ENCODE data around the gene TMED9. TPM values are rescaled to one million over a fixed set of nuclear protein-coding genes. Genes with fewer than 3 reads are reported as not detected.

Gene TMED9
- total and polyA plus RNA-seq, 11 donors: 46.2 to 321 (median 77.0) TPM

- 63 to 88% (median 79%) methylated on average over 1 of the region's 1 CpG for WGBS, 4 donors
- peak in 2 of 5 donors; percentile 69 to 72 for DNase-seq
Observed at GRCh38 chr5:177546258-177546741, 45.7 kb upstream of the TMED9 start.

GRCh38 chr5:177547736-177548135, 44.3 kb upstream of the TMED9 start:
- no peak for DNase-seq
- peak overlapping the region in 4 of 12 donors; percentile 3 to 49 (median 20) for H3K27ac ChIP-seq
- no peaks in the 10 kb centered on the region for H3K27me3 ChIP-seq
- 48 to 73% (median 66%) methylated on average over 3 of the region's 3 CpGs for whole genome bisulfite sequencing, 4 donors
- no peak overlapping the region for H3K4me3 ChIP-seq
- no peak for ATAC-seq
- no peak for TF ChIP-seq POLR2A (IDR thresholded peaks at IDR 0.05)
- TF ChIP-seq CTCF (IDR thresholded peaks at IDR 0.05): no peak
- intact Hi-C loops (cut with DNase I): loop anchor here in 1 of 10 donors (10.0 kb wide), 1 partner anchor 47 kb away; the partner anchor contains the start of gene TMED9
- peaks cover 0 to 25% (median 11%) of the 10 kb centered on the region in 9 donors for H3K36me3 ChIP-seq
- H3K4me1 ChIP-seq: peaks cover 11 to 86% (median 66%) of the 10 kb centered on the region in 12 donors
- no peaks in the 10 kb centered on the region for H3K9me3 ChIP-seq

More at GRCh38 chr5:177546258-177546741, 45.7 kb upstream of the TMED9 start:
- peak overlapping the region in 11 of 12 donors; percentile 27 to 85 (median 71) for H3K27ac ChIP-seq
- ATAC-seq: peak; percentile 38 to 85 (median 78)
- peaks cover 0 to 24% (median 8%) of the 10 kb centered on the region in 9 donors for H3K36me3 ChIP-seq
- intact Hi-C loops (cut with DNase I): loop anchor here in 1 of 10 donors (10.0 kb wide), 1 partner anchor 49 kb away; the partner anchor contains the start of gene TMED9
- peaks cover 9 to 78% (median 61%) of the 10 kb centered on the region in 12 donors for H3K4me1 ChIP-seq
- H3K4me3 ChIP-seq: no peak overlapping the region
- no peaks in the 10 kb centered on the region for H3K9me3 ChIP-seq
- no peaks in the 10 kb centered on the region for H3K27me3 ChIP-seq
- TF ChIP-seq CTCF (IDR thresholded peaks at IDR 0.05): no peak
- TF ChIP-seq POLR2A (IDR thresholded peaks at IDR 0.05): no peak

- peak overlapping the region in 2 of 12 donors; percentile 2 to 13 for H3K27ac ChIP-seq
- TF ChIP-seq CTCF (IDR thresholded peaks at IDR 0.05) (no peak), POLR2A (IDR thresholded peaks at IDR 0.05) (no peak)
- no peaks in the 10 kb centered on the region for H3K9me3 ChIP-seq
- H3K4me3 ChIP-seq: no peak overlapping the region
- 30 to 58% (median 41%) methylated on average over 1 of the region's 1 CpG for WGBS, 4 donors
- peaks cover 0 to 25% (median 11%) of the 10 kb centered on the region in 9 donors for H3K36me3 ChIP-seq
- ATAC-seq: no peak
- intact Hi-C loops (cut with DNase I): loop anchor here in 1 of 10 donors (10.0 kb wide), 1 partner anchor 46 kb away; the partner anchor contains the start of gene TMED9
- DNase-seq: no peak
- no peaks in the 10 kb centered on the region for H3K27me3 ChIP-seq
- peaks cover 11 to 87% (median 67%) of the 10 kb centered on the region in 12 donors for H3K4me1 ChIP-seq
Observed at GRCh38 chr5:177548495-177548894, 43.5 kb upstream of the TMED9 start.

DNA sequence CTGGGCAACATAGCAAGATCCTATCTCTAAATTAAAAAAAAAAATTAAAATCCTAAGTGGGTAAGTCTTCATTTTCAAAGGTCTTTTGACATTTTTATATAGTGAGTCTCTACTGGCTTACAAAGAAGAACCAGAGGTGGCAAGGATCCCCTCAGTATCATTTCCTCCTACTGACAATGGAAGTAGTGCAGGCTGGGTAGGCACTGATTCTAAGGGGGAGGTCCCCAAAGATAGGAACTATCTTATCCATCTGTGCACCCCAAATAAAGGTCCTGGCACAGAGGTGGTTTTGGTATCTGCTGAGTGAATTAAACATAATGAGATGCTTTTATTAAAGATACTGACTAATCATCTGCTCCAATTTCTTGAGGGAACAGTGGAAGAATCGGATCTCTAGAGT, 41.9 kb upstream of the TMED9 start:
- intact Hi-C loops (cut with DNase I): loop anchor here in 1 of 10 donors (5.0 kb wide), 2 partner anchors 33 to 42 kb away; partner anchors contain the start of genes DDX41 and TMED9
- ATAC-seq (no peak), DNase-seq (no peak)
- 73 to 77% (median 75%) methylated on average over 1 of the region's 1 CpG for WGBS, 4 donors
- H3K27ac ChIP-seq: no peak overlapping the region
- H3K36me3 ChIP-seq: peaks cover 0 to 25% (median 11%) of the 10 kb centered on the region in 9 donors
- peaks cover 11 to 78% (median 57%) of the 10 kb centered on the region in 12 donors for H3K4me1 ChIP-seq
- TF ChIP-seq CTCF (IDR thresholded peaks at IDR 0.05): no peak
- no peak for TF ChIP-seq POLR2A (IDR thresholded peaks at IDR 0.05)
- H3K9me3 ChIP-seq: no peaks in the 10 kb centered on the region
- no peaks in the 10 kb centered on the region for H3K27me3 ChIP-seq
- H3K4me3 ChIP-seq: no peak overlapping the region

Data from heart left ventricle (tissue), 16 donors.